Lung (tissue), 12 donors: Measurements from ENCODE around the gene CDK19. TPM values are rescaled to one million over a fixed set of nuclear protein-coding genes. Genes with fewer than 3 reads are reported as not detected.

ENCODE experiments used
- ATAC-seq: fragments of 200-7000 bp; cut with Tn5 transposase; one replicate; pipeline ENCODE4 v1.9.1; 2020; ENCODE audit warnings: moderate number of reproducible peaks; ENCODE audit not compliant: insufficient read depth, low FRiP score
- DNase-seq, 3 donors: peaks; one replicate each; pipeline ENCODE4 v3.0.0-alpha.2; 2013 to 2017
- H3K27ac ChIP-seq, 2 donors: one replicate each; pipeline ENCODE4 v1.5.1; 2013; ENCODE audit warnings: mild to moderate bottlenecking in 2 of 2, moderate library complexity in 2 of 2, control low read depth in 1 of 2, inconsistent platforms in 1 of 2, low read depth in 1 of 2, low read length in 1 of 2
- H3K27me3 ChIP-seq, 3 donors: one replicate each; pipeline ENCODE4 v1.5.1; 2013; ENCODE audit warnings: low read length in 2 of 3; ENCODE audit not compliant: control insufficient read depth in 3 of 3, insufficient read depth in 3 of 3
- H3K36me3 ChIP-seq, 4 donors: one replicate each; pipeline ENCODE4 v1.5.1; 2013; ENCODE audit warnings: low read length in 4 of 4, mild to moderate bottlenecking in 1 of 4, moderate library complexity in 1 of 4; ENCODE audit not compliant: control insufficient read depth in 4 of 4, insufficient read depth in 4 of 4
- H3K4me1 ChIP-seq, 5 donors: one replicate each; pipeline ENCODE4 v1.5.1; 2013; ENCODE audit warnings: low read length in 5 of 5, mild to moderate bottlenecking in 2 of 5, moderate library complexity in 1 of 5; ENCODE audit not compliant: control insufficient read depth in 5 of 5, insufficient read depth in 5 of 5
- H3K4me3 ChIP-seq: one replicate; pipeline ENCODE4 v1.5.1; 2013; ENCODE audit warnings: mild to moderate bottlenecking, control low read depth, moderate library complexity
- H3K9ac ChIP-seq, 2 donors: one replicate each; pipeline ENCODE4 v1.5.1; 2013; ENCODE audit warnings: low read length in 2 of 2, control low read depth in 1 of 2; ENCODE audit not compliant: insufficient read depth in 1 of 2
- H3K9me3 ChIP-seq, 4 donors: one replicate each; pipeline ENCODE4 v1.5.1; 2013; ENCODE audit warnings: low read length in 3 of 4, mild to moderate bottlenecking in 1 of 4, moderate library complexity in 1 of 4; ENCODE audit not compliant: control insufficient read depth in 4 of 4, insufficient read depth in 3 of 4
- WGBS, 2 donors: extraction: QIAGEN DNeasy Blood & Tissue Kit; methylation state at CpG; one replicate each; pipeline ENCODE4 v1.1.7; 2013; 5-methylcytosine and 5-hydroxymethylcytosine counted together
- polyA plus RNA-seq, 2 donors: library from polyadenylated mRNA; stranded (reverse); fragments of 200-250 nt; gene quantifications; one replicate each; pipeline ENCODE4 v1.2.1, GENCODE V29; 2013
- total RNA-seq, 2 donors: library from RNA; depleted of rRNA in 1 of 2; stranded (reverse); fragments of >200 nt in 1 of 2; gene quantifications; one replicate each; pipeline ENCODE4 v1.2.1, GENCODE V29; 2014 to 2021
- TF ChIP-seq, protein P1 (sequence below): IDR thresholded peaks from 2 replicates; pipeline ENCODE4 v1.5.1; 2012; ENCODE audit warnings: mild to moderate bottlenecking; ENCODE audit errors: control extremely low read depth, extremely low read depth
- donor health status: control.
- donor health status: control.
- donor health status: Bipolar disorder and iron deficiency.
- donor health status: healthy.
- donor health status: DM: yes; HTN: yes; CAD: no.

Gene CDK19
- total and polyA plus RNA-seq, 4 donors = 6.0 to 37.9 (median 10.4) TPM

DNA sequence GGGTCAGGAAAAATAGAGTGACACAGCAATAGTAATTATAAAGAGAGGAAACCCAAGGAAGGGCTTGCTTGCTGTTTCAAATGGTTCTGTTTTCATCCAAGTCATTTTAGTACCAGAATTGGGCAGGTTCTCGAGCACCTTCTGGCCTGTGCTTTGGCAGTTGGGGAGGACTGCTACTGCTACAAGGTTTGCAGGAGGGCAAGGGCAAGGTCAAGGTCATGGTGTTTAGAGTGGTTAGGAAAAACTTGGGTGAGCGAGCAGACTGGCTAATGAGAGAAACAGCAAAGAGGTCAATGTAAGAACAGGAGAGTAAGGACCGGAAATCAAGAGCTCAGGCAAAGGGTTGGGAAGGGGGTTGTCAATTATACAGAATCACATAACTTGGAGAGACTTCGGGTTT is 164.5 kb downstream of the CDK19 start:
- H3K27me3 ChIP-seq = no peaks in the 10 kb centered on the region
- H3K9ac ChIP-seq = no peak overlapping the region
- H3K9me3 ChIP-seq = peaks cover 0 to 6% (median 0%) of the 10 kb centered on the region in 4 donors
- WGBS, 2 donors = 97 to 99% methylated on average over 4 of the region's 4 CpGs
- ATAC-seq = no peak
- DNase-seq = no peak
- H3K4me1 ChIP-seq = no peaks in the 10 kb centered on the region
- H3K4me3 ChIP-seq = no peak overlapping the region
- H3K27ac ChIP-seq = no peak overlapping the region
- peaks cover 0 to 5% (median 5%) of the 10 kb centered on the region in 4 donors for H3K36me3 ChIP-seq
- TF ChIP-seq, protein P1, sequence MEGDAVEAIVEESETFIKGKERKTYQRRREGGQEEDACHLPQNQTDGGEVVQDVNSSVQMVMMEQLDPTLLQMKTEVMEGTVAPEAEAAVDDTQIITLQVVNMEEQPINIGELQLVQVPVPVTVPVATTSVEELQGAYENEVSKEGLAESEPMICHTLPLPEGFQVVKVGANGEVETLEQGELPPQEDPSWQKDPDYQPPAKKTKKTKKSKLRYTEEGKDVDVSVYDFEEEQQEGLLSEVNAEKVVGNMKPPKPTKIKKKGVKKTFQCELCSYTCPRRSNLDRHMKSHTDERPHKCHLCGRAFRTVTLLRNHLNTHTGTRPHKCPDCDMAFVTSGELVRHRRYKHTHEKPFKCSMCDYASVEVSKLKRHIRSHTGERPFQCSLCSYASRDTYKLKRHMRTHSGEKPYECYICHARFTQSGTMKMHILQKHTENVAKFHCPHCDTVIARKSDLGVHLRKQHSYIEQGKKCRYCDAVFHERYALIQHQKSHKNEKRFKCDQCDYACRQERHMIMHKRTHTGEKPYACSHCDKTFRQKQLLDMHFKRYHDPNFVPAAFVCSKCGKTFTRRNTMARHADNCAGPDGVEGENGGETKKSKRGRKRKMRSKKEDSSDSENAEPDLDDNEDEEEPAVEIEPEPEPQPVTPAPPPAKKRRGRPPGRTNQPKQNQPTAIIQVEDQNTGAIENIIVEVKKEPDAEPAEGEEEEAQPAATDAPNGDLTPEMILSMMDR = no peak

DNA sequence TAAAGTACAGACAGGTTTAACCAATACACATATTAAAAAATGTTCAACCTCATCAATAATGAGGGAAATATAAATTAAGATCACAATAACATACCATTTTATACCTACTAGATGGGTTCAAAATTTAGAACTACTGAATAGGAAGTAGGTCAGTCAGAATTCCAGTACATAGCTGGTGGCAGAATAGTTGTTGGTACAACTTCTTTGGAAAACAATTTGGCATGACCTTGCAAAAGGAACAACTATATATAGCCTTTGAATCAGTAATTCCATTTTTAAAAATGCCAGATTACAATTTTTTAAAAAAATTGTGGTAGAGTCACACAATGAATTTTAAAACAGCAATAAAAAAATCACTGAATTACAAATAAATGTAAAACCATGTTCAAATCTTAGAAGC is 165.6 kb downstream of the CDK19 start:
- Histone ChIP-seq H3K4me1 (no peaks in the 10 kb centered on the region), H3K27ac (no peak overlapping the region), H3K9me3 (peaks cover 0 to 8% (median 0%) of the 10 kb centered on the region in 4 donors), H3K4me3 (no peak overlapping the region), H3K36me3 (peaks cover 0 to 8% (median 7%) of the 10 kb centered on the region in 4 donors), H3K27me3 (no peaks in the 10 kb centered on the region), H3K9ac (no peak overlapping the region)
- DNase-seq (no peak), ATAC-seq (no peak)
- TF ChIP-seq, protein P1 = no peak

- TF ChIP-seq, protein P1 = no peak
- Histone ChIP-seq H3K9ac (no peak overlapping the region), H3K27me3 (no peaks in the 10 kb centered on the region), H3K4me3 (no peak overlapping the region), H3K36me3 (peaks cover 0 to 8% (median 5%) of the 10 kb centered on the region in 4 donors), H3K27ac (no peak overlapping the region), H3K9me3 (peaks cover 0 to 8% (median 0%) of the 10 kb centered on the region in 4 donors), H3K4me1 (no peaks in the 10 kb centered on the region)
- DNase-seq (no peak), ATAC-seq (no peak)
- WGBS, 2 donors = 87 to 91% methylated on average over 19 of the region's 19 CpGs
Measured at GRCh38 chr6:110646951-110647910, 168.0 kb downstream of the CDK19 start.

GRCh38 chr6:110646419-110646698 is 168.9 kb downstream of the CDK19 start:
- Histone ChIP-seq H3K36me3 (peaks cover 0 to 8% (median 5%) of the 10 kb centered on the region in 4 donors), H3K27me3 (no peaks in the 10 kb centered on the region), H3K4me1 (no peaks in the 10 kb centered on the region), H3K27ac (no peak overlapping the region), H3K4me3 (no peak overlapping the region), H3K9me3 (peaks cover 0 to 8% (median 0%) of the 10 kb centered on the region in 4 donors), H3K9ac (no peak overlapping the region)
- TF ChIP-seq, protein P1 = no peak
- ATAC-seq (no peak), DNase-seq (no peak)
- WGBS, 2 donors = 84 to 89% methylated on average over 17 of the region's 17 CpGs
